ENCODE measurements around the gene DNAH3. TPM values are rescaled to one million over a fixed set of nuclear protein-coding genes. Genes with fewer than 3 reads are reported as not detected.
A peak's percentile ranks its signal among the peaks of the same experiment; 100 is the strongest.
"Not testable (repeated sequence)": the region's sequence is repeated elsewhere in the genome, so short reads cannot be mapped to it uniquely, and the experiment has no call there.

Gene DNAH3
- total and polyA plus RNA-seq, 3 donors from 2014 or later = 11.7 to 21.2 (median 19.9) TPM

- TF ChIP-seq, protein P1, sequence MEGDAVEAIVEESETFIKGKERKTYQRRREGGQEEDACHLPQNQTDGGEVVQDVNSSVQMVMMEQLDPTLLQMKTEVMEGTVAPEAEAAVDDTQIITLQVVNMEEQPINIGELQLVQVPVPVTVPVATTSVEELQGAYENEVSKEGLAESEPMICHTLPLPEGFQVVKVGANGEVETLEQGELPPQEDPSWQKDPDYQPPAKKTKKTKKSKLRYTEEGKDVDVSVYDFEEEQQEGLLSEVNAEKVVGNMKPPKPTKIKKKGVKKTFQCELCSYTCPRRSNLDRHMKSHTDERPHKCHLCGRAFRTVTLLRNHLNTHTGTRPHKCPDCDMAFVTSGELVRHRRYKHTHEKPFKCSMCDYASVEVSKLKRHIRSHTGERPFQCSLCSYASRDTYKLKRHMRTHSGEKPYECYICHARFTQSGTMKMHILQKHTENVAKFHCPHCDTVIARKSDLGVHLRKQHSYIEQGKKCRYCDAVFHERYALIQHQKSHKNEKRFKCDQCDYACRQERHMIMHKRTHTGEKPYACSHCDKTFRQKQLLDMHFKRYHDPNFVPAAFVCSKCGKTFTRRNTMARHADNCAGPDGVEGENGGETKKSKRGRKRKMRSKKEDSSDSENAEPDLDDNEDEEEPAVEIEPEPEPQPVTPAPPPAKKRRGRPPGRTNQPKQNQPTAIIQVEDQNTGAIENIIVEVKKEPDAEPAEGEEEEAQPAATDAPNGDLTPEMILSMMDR (IDR thresholded peaks at IDR 0.05) = no peak
- TF ChIP-seq POLR2A (IDR thresholded peaks at IDR 0.05) = no peak
- intact Hi-C loops (cut with DNase I; ENCODE audit: low total_unique reads) = no loop called here
- Histone ChIP-seq H3K4me3 (no peak overlapping the region), H3K27me3 (no peaks in the 10 kb centered on the region), H3K36me3 (ENCODE audit: low read depth, missing control alignments) (no peaks in the 10 kb centered on the region), H3K4me1 (no peaks in the 10 kb centered on the region), H3K9me3 (no peaks in the 10 kb centered on the region), H3K27ac (no peak overlapping the region)
- no peak for DNase-seq
These were observed 217.1 kb downstream of the DNAH3 start for GRCh38 chr16:20933589-20933988.

DNA sequence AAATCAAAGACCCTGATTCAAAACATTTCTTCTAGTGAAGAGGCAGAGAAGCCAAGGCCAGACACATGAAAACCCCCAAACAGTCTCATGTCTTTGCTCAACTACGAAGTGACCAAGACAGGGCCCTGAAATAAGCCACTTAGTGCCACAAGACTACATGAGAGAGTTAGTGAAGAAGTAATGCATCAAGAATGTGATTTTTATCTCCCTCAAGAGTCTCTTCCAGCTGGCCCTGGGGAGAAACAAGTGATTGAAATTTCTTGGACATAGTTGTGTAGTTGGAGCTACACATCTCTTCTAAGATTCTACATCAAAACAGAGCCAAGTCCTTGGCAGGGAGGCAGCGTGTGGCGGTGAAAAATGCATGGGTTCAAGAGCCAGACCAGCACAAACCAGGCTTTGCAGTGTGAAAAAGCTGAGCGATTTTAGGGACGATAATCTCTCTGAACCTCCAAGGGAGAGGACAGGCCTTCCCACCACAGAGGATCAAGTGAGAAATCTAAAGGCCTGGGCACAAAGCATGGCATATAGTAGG lies 219.5 kb downstream of the DNAH3 start:
- H3K9me3 ChIP-seq = no peaks in the 10 kb centered on the region
- TF ChIP-seq, protein P1 (IDR thresholded peaks at IDR 0.05) = no peak
- TF ChIP-seq POLR2A (IDR thresholded peaks at IDR 0.05) = no peak
- 87 to 97% methylated on average over 5 of the region's 5 CpGs for WGBS, 2 donors
- H3K36me3 ChIP-seq (ENCODE audit: low read depth, missing control alignments) = no peaks in the 10 kb centered on the region
- no peaks in the 10 kb centered on the region for H3K4me1 ChIP-seq
- H3K27ac ChIP-seq = no peak overlapping the region
- DNase-seq = no peak
- H3K27me3 ChIP-seq = no peaks in the 10 kb centered on the region
- intact Hi-C loops (cut with DNase I; ENCODE audit: low total_unique reads) = no loop called here
- H3K4me3 ChIP-seq = no peak overlapping the region

DNA sequence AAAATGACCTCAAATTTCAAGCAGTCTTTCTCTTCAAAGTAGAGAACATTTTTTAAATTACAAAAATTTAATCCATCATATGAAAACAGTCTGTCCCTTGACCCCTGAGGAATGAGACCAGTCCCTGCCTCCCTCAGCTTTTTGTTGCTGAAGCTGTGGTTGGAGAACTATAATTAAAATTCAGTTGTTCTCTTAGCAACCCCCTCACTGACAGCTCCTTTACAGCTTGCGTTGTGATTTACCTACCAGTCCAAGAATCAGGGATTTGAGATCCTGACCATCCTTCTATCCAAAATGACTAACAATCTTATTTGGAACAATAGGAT lies 220.3 kb downstream of the DNAH3 start:
- H3K4me1 ChIP-seq = no peaks in the 10 kb centered on the region
- no peaks in the 10 kb centered on the region for H3K36me3 ChIP-seq (ENCODE audit: low read depth, missing control alignments)
- no peak for TF ChIP-seq POLR2A (IDR thresholded peaks at IDR 0.05)
- TF ChIP-seq, protein P1 (IDR thresholded peaks at IDR 0.05) = no peak
- peak overlapping the region in 1 of 2 donors; percentile 1 for H3K27ac ChIP-seq
- H3K9me3 ChIP-seq = no peaks in the 10 kb centered on the region
- DNase-seq = no peak
- intact Hi-C loops (cut with DNase I; ENCODE audit: low total_unique reads) = no loop called here
- H3K4me3 ChIP-seq = no peak overlapping the region
- 64 to 81% methylated on average over 1 of the region's 1 CpG for WGBS, 2 donors
- H3K27me3 ChIP-seq = no peaks in the 10 kb centered on the region

DNA sequence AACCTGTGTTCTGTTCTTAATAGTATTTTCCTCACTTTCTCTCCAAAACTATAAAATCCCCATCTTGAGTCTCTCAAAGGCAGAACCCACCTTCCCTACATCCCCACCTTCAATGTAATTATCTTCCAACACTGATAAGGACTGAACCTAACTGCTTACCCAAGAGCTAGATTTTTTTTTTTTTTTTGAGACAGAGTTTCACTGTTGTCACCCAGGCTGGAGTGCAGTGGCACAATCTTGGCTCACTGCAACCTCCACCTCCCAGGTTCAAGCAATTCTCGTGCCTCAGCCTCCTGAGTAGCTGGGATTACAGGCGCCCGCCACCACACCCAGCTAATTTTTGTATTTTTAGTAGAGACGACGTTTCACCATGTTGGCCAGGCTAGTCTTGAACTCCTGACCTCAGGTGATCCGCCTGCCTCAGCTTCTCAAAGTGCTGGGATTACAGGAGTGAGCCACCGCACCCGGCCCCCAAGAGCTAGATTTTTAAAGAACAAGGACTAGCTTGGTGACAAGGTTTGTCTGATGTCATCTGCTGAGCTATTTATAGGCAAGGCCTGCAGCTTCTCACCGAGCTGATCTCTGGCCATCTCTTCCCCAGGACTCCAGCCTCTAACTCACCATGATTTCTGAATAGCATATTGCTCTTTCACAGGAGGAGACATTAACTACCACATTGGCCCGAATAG lies 220.8 kb downstream of the DNAH3 start:
- H3K4me1 ChIP-seq; H3K27me3 ChIP-seq; H3K36me3 ChIP-seq (ENCODE audit: low read depth, missing control alignments); H3K9me3 ChIP-seq; H3K4me3 ChIP-seq; DNase-seq; intact Hi-C loops (cut with DNase I; ENCODE audit: low total_unique reads): not testable (repeated sequence)
- WGBS, 2 donors = 68 to 77% methylated on average over 10 of the region's 10 CpGs
- peak overlapping the region in 1 of 2 donors; percentile 1 for H3K27ac ChIP-seq

- WGBS, 2 donors = 86 to 97% methylated on average over 5 of the region's 5 CpGs
- no peak overlapping the region for H3K27ac ChIP-seq
- H3K4me3 ChIP-seq = no peak overlapping the region
- H3K27me3 ChIP-seq = no peaks in the 10 kb centered on the region
- no peaks in the 10 kb centered on the region for H3K36me3 ChIP-seq (ENCODE audit: low read depth, missing control alignments)
- no peaks in the 10 kb centered on the region for H3K9me3 ChIP-seq
- no peak for DNase-seq
- intact Hi-C loops (cut with DNase I; ENCODE audit: low total_unique reads) = no loop called here
- TF ChIP-seq POLR2A (IDR thresholded peaks at IDR 0.05) = no peak
- TF ChIP-seq, protein P1 (IDR thresholded peaks at IDR 0.05) = no peak
- H3K4me1 ChIP-seq = no peaks in the 10 kb centered on the region
These were observed 221.8 kb downstream of the DNAH3 start for GRCh38 chr16:20928774-20929411.

Measured in testis (tissue), 3 donors.